Measurements from ENCODE around the gene GRHL1. TPM values are rescaled to one million over a fixed set of nuclear protein-coding genes. Genes with fewer than 3 reads are reported as not detected.

The GRHL1 gene
- total and polyA plus RNA-seq, 9 of the 15 experiments (the other 6 are each of a cell fraction or from before 2014, with no cell fraction given), result 1.7 to 6.1 (median 4.7) TPM

DNA sequence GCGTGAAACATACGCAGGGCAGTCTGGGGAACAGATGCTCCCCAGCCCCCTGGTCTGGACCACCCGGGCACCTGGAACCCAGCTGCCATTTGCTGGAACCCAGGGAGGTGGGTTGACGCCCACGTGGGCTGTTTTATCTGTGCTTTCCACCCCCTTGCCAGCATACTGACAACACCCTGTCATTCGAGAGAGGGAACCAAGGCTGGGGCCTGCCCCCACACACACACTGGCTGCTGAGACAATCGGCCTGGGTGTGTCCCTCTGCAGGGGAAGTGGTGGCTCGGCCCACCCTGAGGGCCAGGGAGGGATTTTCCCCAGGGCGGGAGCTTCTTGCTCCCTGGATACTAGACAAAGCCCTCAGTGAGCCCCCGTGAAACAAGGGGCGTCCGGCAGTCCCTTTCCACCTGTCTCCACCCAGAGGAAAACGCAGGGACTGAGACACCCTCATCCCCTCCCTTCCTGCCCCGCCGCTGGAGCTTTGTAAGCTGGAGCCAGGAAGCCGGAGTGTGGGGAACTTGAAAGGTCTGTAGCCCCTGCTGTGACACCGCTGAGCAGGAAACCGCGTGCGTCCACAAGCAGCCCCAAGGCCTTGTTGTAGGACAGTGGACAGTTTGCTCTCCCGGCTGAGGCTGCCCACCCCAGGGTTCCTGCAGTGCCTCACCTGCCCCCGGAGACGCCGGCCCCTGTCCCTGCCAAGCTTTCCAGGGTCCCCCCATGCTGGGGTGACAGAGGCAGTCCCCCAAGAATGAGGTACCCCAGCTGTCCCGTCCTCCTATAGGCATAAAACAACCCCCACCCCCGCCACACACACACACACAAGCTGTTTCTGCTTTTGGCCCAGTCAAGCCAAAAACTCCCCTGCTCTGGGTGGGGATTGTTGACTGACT lies 77.7 kb downstream of the GRHL1 start (continued):
- no peak for TF ChIP-seq ATF3 (IDR thresholded peaks at IDR 0.05)
- no peak for TF ChIP-seq ATF3 (CRISPR knock-in tag; conservative IDR thresholded peaks at IDR 0.05)
- TF ChIP-seq ZNF3 (CRISPR knock-in tag; IDR thresholded peaks at IDR 0.05), result no peak
- TF ChIP-seq E2F3 (CRISPR knock-in tag; IDR thresholded peaks at IDR 0.05), result no peak
- 0 out of 2 replicates have a peak, but pooled peaks have one; percentile 48 for TF ChIP-seq PTBP1 (IDR thresholded peaks at IDR 0.05; ENCODE audit: low read depth, low read length)
- TF ChIP-seq REST (IDR thresholded peaks at IDR 0.05; ENCODE audit: borderline replicate concordance), result no peak
- TF ChIP-seq REST (CRISPR knock-in tag; IDR thresholded peaks at IDR 0.05; ENCODE audit: low read depth), result no peak
- no peak for TF ChIP-seq HNRNPLL (IDR thresholded peaks at IDR 0.05; ENCODE audit: low read depth, low read length, poor library complexity, severe bottlenecking)
- TF ChIP-seq, protein P1, sequence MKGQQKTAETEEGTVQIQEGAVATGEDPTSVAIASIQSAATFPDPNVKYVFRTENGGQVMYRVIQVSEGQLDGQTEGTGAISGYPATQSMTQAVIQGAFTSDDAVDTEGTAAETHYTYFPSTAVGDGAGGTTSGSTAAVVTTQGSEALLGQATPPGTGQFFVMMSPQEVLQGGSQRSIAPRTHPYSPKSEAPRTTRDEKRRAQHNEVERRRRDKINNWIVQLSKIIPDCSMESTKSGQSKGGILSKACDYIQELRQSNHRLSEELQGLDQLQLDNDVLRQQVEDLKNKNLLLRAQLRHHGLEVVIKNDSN (CRISPR knock-in tag; IDR thresholded peaks at IDR 0.05), result peak; percentile 71
- TF ChIP-seq PHB2 (IDR thresholded peaks at IDR 0.05; ENCODE audit: low read depth), result no peak
- no peak for TF ChIP-seq SMARCC2 (IDR thresholded peaks at IDR 0.05; ENCODE audit: low read depth)
- TF ChIP-seq YBX1 (IDR thresholded peaks at IDR 0.05), result no peak

Measured in K562 (cell line).